Stimulated activated CD4-positive, alpha-beta T cell treated with anti-CD3 and anti-CD28 coated beads, Interleukin-12 subunit alpha, Interleukin-12 subunit beta, amount 100 ng/mL, for 48 hours (primary cell): ENCODE measurements around the gene NDUFV2.
"Not testable (repeated sequence)": the region's sequence is repeated elsewhere in the genome, so short reads cannot be mapped to it uniquely, and the experiment has no call there.

Source experiments
- DNase-seq, 3 donors: peaks; one replicate each; pipeline ENCODE4 v3.0.0-alpha.2; 2020; ENCODE audit warnings: low read depth in 2 of 3, low spot score in 1 of 3

The NDUFV2 gene

GRCh38 chr18:9150121-9150520 lies 47.6 kb downstream of the NDUFV2 start:
- DNase-seq: no peak

GRCh38 chr18:9153256-9153655 lies 50.8 kb downstream of the NDUFV2 start:
- no peak for DNase-seq

- no peak for DNase-seq
Observed at GRCh38 chr18:9156604-9157249, 54.2 kb downstream of the NDUFV2 start.

GRCh38 chr18:9157806-9158205 lies 55.3 kb downstream of the NDUFV2 start:
- no peak for DNase-seq

GRCh38 chr18:9160014-9160413 lies 57.5 kb downstream of the NDUFV2 start:
- DNase-seq: no peak

- DNase-seq: not testable (repeated sequence)
Observed at GRCh38 chr18:9162663-9163062, 60.2 kb downstream of the NDUFV2 start.

GRCh38 chr18:9164149-9164548 lies 61.6 kb downstream of the NDUFV2 start:
- not testable (repeated sequence) for DNase-seq

- not testable (repeated sequence) for DNase-seq
Observed at GRCh38 chr18:9165883-9166282, 63.4 kb downstream of the NDUFV2 start.

GRCh38 chr18:9169515-9169914 lies 67.0 kb downstream of the NDUFV2 start:
- DNase-seq: not testable (repeated sequence)

- not testable (repeated sequence) for DNase-seq
Observed at GRCh38 chr18:9171919-9172318, 69.4 kb downstream of the NDUFV2 start.

GRCh38 chr18:9172506-9173127 lies 70.1 kb downstream of the NDUFV2 start:
- DNase-seq: no peak

GRCh38 chr18:9173770-9174233 lies 71.3 kb downstream of the NDUFV2 start:
- DNase-seq: no peak

- DNase-seq: no peak
Observed at GRCh38 chr18:9174302-9174701, 71.8 kb downstream of the NDUFV2 start.

GRCh38 chr18:9175115-9175514 lies 72.6 kb downstream of the NDUFV2 start:
- DNase-seq: no peak

GRCh38 chr18:9177031-9177430 lies 74.5 kb downstream of the NDUFV2 start:
- DNase-seq: no peak

GRCh38 chr18:9177466-9177865 lies 75.0 kb downstream of the NDUFV2 start:
- no peak for DNase-seq

GRCh38 chr18:9178557-9178956 lies 76.1 kb downstream of the NDUFV2 start:
- DNase-seq: no peak

GRCh38 chr18:9181275-9181674 lies 78.8 kb downstream of the NDUFV2 start:
- DNase-seq: no peak

GRCh38 chr18:9182852-9183399 lies 80.4 kb downstream of the NDUFV2 start:
- DNase-seq: no peak
